Measurements from ENCODE around the gene PEMT.
"Not testable (repeated sequence)": the region's sequence is repeated elsewhere in the genome, so short reads cannot be mapped to it uniquely, and the experiment has no call there.

Gene PEMT, protein sequence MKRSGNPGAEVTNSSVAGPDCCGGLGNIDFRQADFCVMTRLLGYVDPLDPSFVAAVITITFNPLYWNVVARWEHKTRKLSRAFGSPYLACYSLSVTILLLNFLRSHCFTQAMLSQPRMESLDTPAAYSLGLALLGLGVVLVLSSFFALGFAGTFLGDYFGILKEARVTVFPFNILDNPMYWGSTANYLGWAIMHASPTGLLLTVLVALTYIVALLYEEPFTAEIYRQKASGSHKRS

DNA sequence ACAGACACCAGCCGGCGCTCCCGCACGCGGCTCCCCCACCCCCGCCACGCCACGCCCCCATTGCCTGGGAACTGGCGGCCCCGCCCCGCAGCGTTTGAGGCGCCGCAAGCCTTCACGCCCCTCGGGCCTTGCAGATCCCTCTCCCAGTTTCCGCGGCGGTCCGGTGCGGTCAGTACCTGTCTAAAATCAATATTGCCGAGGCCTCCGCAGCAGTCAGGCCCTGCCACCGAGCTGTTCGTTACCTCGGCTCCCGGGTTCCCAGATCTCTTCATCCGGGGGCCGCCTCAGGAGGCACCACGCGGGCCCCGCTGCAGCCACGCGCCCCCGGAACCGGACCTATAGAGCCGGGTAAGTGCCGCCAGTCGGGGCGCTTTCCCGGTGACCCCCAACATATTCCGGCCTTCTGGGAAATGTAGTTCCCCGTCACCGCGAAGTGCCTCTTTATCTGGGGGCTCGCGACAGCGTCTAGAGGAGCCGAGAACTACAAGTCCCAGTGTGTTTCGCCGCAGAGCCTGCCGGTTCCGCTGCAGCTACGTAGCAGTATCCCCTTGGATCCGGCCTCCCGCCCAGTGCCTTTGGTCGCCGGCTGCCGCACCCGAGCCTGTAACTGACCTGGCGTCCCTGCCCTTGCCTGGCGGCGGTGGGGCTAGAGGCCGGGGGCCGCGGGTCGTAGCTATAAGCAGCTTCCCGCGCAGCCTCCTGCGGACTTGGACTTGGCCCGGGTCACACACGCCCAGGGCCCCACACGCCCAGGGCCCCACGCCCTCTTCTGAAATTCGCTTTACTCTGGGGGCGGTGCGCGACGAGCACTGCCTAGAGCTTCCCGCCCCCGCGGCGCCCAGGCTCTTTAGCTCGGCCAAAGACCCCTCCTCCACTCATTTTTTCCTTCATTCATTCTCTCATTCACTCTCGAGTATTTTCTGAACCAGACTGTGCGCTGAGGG lies at the start of gene PEMT:
PEMT (minus strand) TSS at position 354 of the 944 bp plus-strand sequence; CDS start at position 272, 82 bp downstream.
- DNase-seq, result peak; percentile 95

DNA sequence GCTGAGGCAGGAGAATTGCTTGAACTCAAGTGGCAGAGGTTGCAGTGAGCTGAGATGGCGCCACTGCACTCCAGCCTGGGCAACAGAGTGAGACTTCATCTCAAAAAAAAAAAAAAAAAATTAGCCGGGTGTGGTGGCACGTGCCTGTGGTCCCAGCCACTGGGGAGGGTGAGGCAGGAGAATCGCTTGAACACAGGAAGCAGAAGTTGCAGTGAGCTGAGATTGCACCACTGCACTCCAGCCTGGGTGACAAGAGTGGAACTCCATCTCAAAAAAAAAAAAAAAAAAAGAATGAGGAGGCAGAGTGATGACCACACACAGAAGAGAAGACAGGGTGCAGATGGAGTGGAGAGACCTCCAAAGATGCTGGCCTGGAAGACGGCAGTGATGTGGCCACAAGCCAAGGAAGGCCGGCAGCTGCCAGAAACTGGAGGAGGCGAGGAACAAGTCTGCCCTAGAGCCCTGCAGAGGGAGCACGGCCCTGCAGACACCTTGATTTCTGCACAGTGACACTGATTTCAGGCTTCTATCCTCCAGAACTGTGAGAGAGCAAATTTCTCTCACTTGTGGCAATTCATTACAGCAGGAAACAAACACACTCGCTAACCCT lies 48.3 kb upstream of the PEMT start:
- not testable (repeated sequence) for DNase-seq

DNA sequence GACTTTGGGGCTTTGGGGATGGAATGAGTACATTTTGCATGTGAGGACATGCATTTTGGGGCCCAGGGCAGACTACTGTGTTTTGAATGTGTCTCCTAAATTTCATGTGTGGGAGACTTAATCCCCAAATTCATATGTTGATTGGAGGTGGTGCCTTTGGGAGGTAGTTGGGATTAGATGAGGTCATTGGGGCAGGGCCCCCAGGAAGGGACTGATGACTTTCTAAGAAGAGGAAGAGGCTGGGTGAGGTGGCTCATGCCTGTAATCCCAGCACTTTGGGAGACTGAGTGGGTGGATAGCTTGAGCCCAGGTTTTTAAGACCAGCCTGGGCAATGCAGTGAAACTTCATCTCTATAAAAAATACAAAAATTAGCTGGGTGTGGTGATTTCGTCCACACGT lies 47.0 kb upstream of the PEMT start:
- no peak for DNase-seq

DNA sequence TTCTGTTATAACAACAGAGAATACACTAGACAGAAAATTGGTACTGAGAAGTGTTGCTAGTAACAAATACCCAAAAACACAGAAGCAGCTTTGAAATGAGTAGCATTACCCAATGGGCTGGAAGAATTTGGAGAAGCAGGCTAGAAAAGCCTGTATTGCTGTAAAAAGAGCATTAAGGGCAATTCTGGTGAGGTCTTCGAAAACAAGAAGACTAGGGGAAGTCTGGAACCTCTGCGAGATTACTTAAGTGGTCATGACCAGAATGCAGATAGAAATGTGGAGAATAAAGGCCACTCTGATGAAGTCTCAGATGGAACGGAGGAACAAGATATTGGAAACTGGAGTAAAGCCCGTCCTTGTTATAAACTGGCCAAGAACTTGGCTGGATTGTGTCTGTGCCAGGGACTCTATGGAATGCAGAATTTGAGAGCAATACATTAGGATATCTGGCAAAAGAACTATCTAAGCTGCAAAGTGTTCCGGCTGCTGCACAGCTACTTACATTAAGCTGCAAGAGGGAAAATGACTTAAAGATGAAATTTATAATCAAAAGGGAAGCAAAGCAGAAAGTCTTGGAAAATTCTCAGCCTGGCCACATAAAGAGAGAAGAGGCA lies 44.9 kb upstream of the PEMT start:
- DNase-seq, result no peak

DNA sequence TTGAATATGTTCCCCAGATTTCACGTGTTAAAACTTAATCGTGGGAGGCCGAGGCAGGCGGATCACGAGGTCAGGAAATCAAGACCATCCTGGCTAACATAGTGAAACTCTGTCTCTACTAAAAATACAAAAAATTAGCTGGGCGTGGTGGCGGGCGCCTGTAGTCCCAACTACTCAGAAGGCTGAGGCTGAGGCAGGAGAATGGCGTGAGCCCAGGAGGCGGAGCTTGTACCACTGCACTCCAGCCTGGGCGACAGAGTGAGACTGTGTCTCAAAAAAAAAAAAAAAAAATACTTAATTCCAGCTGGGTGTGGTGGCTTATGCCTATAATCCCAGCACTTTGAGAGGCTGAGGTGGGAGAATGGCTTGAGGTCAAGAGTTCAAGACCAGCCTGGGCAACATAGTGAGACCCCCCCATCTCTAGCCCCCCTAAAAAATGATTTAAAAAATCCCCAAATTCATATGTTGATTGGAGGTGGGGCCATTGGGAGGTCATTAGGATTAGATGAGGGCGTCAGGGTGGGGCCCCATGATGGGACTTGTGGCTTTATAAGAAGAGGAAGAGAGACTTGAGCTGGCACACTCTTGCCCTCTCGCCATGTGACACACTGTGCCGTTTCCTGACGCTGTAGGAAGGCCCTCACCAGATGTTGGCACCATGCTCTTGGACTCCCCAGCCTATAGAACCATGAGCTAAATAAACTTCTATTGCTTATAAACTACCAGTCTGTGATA lies 44.2 kb upstream of the PEMT start:
- not testable (repeated sequence) for DNase-seq

DNA sequence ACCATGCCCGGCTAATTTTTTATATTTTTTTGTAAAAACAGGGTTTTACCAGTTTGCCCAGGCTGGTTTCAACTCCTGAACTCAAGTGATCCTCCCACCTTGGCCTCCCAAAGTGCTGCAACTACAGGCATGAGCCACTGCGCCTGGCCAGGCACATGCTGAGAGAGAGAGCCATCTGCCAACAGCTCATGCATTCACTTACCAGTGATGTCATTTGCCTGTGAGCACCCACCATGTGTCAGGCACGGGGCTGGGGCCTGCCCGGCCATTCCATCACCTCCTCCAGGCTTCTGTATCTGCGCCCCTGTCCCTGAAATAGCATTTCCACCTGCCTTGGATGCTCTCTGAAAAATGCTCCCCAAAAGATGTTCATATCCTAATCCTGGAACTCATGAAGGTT lies 43.6 kb upstream of the PEMT start:
- DNase-seq, result no peak

DNA sequence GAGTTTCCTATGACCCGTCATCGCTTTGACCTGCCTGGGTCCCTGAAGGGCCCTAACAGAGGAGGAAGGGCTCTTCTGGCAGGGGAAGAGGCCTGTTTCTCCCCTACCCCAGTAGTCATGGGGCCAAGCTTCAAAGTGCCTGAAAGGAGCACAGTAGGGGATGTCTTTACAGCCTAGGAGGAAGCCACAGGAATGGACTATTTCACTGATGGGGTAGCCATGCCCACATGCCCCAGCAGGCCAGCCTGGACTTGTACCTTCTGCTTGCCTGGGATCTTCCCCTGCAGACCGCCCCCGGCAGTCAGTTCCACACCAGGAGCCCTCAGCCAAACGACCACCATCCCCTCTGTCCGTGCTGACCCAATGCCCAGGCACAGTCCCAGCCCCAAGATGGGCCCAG lies 41.8 kb upstream of the PEMT start:
- DNase-seq, result no peak

DNA sequence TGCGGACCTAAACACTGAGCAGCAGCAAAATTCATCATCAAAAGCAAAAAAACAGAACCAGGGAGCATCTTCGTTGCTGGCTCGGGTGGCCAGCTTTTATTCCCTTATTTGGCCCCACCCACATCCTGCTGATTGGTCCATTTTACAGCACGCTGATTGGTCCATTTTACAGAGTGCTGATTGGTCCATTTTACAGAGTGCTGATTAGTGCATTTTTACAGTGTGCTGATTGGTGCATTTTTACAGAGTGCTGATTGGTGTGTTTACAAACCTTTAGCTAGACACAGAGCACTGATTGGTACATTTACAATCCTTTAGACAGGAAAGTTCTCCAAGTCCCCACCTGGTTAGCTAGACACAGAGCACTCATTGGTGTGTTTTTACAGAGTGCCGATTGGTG lies 41.2 kb upstream of the PEMT start:
- DNase-seq, result not testable (repeated sequence)

DNA sequence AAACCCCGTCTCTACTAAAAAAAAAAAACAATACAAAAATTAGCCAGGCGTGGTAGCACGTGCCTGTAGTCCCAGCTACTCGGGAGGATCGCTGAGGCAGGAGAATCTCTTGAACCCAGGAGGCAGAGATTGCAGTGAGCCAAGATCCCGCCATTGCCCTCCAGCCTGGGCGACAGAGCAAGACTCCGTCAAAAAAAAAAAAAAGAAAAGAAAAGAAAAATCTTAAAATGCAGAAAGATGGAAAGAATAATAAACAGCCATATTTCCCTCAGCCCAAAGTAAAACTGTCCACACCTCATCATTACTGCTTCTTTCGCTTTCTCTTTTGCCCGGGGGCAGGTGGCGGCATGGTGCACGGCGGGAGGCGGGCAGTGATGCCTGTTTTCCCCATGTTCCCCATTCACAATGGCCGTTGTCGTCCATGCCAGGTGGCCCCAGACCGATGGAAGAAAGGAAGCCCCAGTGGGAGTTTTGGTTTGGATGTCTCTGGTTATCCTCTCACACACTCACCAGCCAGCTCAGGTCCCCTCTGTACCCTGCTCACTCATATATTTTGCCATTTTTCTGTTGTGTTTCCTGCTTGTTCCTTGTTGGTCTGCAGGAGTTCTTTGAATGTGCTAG lies 37.0 kb upstream of the PEMT start:
- DNase-seq, result peak; percentile 47

DNA sequence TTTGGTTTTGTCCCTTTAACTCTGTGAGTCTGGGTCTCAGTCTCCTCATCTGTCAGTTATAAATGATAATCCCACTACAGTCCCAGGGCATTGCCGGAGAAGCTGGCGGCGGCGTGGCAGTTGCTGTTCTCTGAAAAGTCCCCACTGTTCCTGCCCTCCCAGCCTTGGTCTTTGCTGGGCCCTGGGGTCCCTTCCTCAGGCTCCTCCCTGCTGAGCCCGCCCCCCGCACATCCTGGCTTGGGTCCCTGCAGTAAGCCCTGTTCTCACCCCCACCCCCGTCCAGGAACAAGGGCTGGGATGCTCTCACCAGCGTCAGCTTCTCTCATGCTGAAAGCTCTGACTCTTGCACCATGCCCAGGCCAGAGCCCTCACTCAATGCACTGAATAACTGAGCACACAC lies 35.3 kb upstream of the PEMT start:
- no peak for DNase-seq

DNA sequence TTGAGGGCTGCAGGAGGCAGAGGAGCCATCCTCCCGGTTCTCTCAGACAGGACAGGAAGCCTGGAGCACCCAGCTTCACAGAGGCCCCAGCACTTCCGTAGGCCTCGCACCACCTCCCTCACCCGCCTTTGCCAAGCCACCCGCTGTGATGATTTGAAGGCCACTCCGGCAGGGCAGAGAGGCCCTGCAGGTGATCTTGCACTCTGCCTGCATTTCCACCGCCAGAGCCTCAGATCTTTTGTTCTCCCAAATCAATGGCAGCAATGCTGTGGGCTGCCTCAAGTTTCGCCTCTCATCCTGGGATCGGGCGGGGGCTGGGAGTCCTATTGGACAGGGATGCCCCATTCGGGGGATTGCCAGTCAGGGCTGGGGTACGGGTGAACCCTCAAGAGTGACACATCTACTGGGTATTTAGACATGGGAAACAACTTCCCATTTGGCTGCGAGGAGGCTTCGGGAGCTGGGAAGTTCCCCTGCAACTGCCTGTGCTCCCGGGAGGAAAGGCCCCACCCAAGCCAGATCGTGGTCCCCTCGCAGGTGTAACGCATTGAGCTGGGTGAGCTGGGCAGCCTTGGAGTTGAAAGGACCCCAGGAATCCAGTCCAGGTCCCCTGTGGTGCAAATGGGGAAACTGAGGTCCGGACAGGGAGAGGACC lies 34.8 kb upstream of the PEMT start:
- no peak for DNase-seq

DNA sequence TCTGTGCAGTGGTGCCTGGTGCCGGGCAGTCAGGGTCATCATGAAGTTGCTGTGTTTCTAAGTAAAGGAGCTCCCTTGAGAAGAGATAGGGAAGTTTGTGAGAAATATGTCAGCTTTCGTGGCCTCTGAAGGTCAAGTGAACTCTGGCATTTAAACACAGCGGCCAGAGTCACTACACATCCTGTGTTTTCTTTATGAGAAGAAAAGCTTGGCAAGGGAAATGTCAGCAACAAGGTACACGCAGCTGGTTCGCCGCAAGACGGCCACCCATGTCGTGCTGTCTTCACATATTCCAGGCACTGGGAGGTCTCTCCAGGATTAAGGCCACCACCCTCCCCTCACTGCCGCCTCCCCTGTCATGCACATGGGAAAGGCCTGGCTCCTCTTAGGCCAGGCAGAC lies 33.2 kb upstream of the PEMT start:
- DNase-seq, result no peak

DNA sequence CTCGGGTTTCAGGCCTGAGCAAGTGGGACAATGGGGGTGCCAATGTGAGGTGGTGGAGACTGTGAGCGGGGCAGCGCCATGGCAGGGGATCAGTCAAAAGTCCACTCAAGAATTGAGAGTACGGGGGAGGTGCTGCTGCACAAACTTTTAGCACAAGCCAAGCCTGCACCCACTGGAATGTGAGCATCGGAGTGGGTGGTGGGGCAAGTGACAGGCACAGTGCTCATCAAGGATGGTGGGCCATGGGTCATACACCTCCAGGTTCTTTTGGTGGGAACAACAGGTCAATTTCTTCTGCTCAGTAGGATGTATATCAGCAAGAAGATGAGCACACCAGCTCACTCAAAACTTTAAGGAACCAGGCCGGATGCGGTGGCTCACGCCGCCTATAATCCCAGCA lies 32.4 kb upstream of the PEMT start:
- no peak for DNase-seq

DNA sequence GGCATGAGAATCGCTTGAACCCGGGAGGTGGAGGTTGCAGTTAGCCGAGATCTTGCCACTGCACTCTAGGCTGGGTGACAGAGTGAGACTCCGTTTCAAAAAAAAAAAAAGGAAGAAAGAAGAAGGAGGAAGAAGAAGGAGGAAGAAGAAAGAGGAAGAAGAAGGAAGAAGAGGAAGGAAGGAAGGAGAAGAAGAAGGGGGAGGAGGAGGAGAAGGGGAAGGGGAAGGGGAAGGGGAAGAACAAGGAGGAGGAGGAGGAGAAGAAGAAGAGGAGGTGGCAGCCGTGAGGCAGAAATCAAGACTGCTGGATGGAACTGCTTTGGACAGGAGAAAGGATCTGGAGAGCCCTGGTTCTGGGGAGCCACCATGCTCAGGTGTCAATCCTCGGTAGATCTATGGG lies 29.7 kb upstream of the PEMT start:
- DNase-seq, result no peak

DNA sequence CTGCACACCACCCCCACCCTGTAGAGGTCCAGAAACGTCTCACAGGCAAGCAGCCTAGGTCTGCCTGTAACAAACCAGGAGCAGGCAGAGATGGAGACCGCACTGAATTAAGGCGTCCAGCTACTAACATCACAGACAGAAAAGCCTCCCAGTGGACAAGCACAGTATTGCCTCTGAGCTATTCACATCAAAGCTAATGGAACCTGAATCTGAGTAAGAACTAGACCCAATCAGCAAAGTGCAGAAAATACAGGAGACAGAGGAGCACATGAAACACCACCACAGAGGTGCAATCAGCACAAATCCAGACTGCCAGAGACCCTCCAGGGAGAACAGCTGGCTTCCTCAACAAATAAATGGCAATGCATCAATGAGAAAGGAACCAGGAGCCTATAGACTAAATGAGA lies 22.2 kb upstream of the PEMT start:
- DNase-seq, result peak; percentile 65

DNA sequence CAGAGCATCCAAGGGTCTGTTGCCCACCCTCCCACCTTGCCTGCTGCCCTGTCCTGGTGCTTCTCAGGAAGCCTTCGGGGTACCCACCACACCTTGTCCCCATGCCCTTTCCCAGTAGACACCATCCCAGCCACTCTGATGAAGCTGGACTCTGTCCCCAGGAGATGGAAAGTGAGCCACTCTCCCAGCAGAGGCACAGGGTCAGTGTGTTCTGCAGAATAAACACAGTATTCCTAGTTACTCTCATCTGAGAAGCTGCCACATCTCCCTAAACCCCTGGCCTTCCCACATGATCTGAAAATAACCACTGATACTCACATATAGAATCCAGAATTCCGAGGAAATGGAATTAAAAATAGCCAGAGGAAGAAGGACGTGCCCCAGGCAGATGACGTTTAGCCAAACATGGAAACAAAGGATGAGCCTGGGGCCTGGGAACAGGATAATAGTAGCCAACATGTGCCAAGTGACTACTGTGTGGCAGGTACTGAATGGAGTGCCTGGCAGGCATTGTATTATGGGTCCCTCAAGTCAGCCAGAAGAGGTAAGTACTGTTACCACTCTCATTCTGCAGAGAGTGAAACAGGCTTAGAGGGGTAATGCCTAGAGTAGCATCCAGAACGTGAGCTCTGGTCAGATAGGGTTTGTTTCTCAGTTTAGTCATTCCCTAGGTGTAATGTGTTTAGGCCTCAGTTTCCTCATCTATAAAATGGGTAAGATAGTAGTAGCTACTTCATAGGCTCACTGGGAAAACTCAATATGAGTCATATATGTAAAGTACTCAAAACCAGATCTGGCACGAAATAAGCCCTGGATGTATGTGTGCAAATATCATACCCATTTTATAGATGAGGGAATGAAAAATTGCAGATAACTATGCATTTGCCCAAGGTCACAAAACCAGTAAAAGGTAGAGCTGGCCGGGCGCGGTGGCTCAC lies 20.8 kb upstream of the PEMT start:
- no peak for DNase-seq

DNA sequence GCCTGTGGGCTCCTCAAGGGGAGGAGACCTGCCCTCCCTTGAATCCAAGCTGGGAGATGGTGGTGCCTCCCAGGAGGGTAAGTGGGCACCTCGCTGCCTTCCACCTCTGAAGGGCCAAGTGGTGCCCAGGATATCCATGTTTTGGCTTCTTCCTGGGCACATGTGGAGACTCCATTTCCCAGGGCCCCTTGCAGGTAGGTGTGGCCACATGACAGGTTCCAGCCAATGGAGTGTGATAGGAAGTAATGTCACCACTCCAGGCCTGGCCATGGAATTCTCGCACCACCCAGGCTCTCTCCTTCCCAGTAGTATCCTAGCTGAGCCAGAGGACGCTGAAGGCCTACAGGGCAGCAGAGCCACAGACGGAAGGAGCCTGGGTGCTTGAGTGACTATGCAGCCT lies 17.6 kb upstream of the PEMT start:
- no peak for DNase-seq

DNA sequence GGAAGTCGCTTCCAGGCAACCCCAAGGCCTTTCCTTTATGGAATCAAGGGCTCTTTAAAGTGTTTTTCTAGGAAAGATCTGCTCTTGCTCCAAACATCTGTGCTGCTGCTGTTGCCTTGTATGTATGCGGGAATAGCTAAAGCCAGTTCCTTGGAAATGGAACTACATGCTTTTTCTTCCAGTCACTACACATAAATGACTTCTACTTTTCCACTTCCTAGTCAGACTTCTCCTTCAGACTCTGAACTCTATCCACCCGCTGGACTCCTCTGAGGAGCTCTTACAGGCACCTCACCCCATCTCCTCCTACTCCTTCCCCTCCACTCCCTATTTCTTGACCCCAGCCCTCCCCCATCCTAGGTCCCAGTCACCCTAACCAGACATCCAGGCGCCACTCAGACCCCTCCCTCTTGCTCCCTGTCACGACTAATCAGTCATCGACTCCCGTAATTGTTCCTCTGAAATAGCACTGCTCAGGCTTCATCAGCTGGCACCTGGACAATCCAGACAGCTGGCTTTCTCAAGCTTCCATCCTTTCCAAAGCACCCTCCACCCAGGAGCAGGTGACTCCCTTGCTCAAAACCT lies 15.0 kb upstream of the PEMT start:
- no peak for DNase-seq

DNA sequence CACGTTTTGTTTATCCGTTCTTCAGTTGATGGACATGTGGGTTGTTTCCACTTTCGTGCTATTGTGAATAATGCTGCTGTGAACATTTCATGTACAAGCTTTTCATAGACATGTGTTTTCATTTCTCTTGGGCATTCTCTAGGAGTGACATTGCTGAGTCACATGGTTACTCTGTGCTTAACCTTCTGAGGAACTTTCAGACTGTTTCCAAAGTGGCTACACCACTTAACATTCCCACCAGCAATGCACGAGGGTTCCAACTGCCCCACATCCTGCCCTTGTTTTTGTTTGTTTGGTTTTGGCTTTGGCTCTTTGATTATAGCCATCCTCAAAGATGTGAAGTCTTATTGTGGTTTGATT lies 14.2 kb upstream of the PEMT start:
- DNase-seq, result no peak

DNA sequence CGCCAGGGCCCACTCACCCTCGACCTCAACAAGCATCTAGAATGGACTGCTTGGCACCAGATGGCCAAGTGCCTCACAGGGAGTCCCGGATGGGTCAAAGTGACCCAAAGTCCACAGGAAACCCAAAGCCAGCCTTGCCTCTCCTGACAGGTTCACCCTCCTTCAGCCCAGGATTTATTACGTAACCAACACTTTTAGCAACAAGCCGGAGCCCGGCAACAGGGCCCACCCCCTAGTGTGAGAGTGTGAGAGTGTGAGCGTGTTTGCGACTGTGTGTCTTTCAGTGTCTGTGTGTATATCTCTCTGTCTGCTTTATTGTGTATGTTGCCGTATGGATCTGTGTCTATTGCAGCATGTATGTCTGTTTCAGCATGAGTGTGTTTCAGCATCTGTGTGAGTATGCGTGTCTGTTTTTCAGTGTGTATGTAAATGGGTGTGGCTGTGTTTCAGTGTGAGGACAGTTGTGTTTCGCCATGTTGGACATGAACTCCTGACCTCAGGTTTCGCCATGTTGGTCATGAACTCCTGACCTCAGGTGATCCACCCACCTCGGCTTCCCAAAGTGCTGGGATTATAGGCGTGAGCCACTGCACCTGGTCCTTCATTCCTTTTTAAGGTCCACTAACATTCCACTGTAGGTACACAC lies 13.7 kb upstream of the PEMT start:
- no peak for DNase-seq
